HG03521 (cell line): ENCODE measurements around the gene PSMD4.

ENCODE experiments used
- ATAC-seq: cut with Tn5 transposase; IDR thresholded peaks from one replicate; pipeline ENCODE4 v1.9.1; 2021; ENCODE audit warnings: mild to moderate bottlenecking, moderate library complexity; ENCODE audit not compliant: unreplicated experiment

Gene PSMD4

DNA sequence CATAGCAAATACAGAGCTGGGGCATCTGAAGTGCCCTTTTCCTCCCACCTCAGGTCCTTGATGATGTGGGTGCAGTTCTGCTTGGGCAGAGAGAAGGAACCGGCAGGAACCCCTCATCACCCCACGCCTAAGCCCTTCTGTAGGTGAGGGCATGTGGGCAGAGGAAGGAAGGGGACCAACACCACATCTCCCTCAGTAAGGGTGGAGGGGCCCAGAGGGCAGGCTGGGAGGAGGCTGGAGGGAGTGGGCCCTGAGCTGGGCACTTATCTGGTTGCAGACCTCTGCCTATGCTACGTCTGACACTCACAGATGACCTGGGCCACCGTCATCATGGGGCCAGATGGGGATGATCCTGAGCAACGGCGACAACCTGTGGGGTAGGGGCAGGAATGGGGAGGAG, 38.6 kb downstream of the PSMD4 start:
- no peak for ATAC-seq

DNA sequence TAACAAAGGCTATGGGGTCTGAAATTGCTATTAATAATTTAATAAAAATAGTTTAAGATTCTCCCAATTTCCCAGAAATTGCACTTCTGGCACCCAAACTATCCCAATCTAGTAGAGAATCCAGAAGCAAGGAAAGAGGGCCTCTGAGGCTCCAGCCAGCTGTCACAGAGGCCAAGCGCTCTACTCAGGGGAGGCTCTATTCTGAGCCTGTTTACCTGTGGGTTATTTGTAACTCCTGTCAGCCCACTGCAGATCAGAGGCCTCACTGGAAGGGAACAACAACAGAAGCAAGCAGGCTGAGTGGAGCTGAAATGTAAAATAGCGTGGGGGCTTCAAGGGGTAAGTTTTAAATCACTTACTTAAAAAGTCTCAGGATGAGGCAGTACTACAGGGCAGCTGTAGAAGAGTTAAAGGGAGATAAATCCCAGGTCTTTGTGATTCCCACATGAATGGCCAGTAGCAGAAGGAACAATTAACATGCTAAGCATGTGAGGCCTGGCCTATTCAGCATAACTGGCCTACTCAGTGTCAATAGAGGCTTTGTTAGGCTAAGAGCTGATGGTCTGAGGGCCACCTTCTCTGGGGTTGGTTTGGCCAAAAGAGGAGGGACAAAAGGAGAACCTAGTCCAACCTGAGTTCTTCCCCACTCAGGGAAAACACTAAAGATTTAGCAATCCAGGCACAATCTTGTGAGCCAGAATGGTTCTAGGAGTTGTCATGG, 40.4 kb downstream of the PSMD4 start:
- no peak for ATAC-seq

GRCh38 chr1:151309811-151310323, 55.3 kb downstream of the PSMD4 start:
- ATAC-seq: no peak

GRCh38 chr1:151311011-151311410, 56.5 kb downstream of the PSMD4 start:
- ATAC-seq: no peak

GRCh38 chr1:151311589-151312331, 57.2 kb downstream of the PSMD4 start:
- ATAC-seq: no peak

- no peak for ATAC-seq
These were observed 57.9 kb downstream of the PSMD4 start for GRCh38 chr1:151312411-151312810.

GRCh38 chr1:151312826-151313225, 58.3 kb downstream of the PSMD4 start:
- no peak for ATAC-seq

DNA sequence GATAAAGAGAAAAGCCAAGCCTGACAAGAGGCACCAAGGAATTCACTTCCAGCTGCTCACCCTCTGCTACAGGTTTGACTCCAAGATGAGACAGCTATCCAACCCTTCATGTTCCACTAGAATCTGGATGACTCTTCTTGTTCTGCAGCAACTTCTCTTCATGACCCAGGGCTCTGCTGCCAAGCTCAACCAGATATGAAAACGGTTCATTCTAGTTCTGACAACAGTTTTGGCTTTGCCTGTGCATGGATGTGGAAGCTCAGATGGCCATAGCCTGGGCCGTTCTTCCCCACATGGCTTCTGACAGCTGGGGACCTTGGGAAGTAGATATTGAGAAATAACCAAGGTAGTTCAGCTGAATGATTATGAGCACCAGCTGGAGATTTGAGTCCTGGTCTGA, 59.0 kb downstream of the PSMD4 start:
- ATAC-seq: no peak

GRCh38 chr1:151314137-151314875, 59.8 kb downstream of the PSMD4 start:
- no peak for ATAC-seq

DNA sequence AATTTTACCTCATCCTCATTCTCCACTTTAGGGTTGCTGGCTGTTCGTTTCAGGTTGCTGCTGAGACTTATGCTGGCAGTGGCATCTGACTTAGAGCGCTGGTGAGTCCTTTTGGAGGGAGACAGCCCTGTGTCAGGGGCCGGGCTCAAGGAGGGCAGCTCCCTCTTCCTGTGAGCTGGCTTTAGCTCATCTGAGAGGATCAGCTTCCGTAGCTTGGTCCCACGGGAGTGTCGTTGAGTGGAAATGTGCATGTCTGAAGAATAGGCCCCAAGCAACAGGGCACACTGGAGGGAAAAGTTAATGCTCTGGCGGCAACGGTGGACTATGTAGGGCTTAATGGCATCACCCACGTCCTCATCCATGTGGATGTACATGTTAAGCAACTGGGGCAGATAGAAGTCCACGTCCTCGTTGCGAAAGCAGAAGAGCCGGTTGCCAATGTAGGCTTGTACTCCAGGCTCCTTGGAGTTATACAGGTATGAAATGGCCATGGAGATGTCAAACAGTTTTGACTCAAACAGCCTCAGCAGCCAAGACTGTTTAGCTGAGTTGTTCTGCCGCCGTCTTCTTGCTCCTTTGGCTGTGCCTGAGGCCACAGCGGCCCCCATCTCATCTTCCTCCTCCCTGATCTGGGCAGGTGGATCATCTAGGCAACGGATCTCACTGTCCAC, 61.2 kb downstream of the PSMD4 start:
- ATAC-seq: no peak
